MM.1S (cell line): ENCODE data around the gene CFAP69.

Source experiments
- EZH2 ChIP-seq: fragments of 300-600 bp; sonication (generic); optimal IDR thresholded peaks from 2 replicates; pipeline ENCODE3; 2017; ENCODE audit warnings: low read depth, mild to moderate bottlenecking, antibody characterized with exemption, low read length, mixed read lengths
- EZH2phosphoT487 ChIP-seq: fragments of 300-600 bp; sonication (generic); IDR thresholded peaks from 2 replicates; pipeline ENCODE4 v1.6.1; 2018; ENCODE audit warnings: antibody characterized with exemption, low read length
- TF ChIP-seq, protein P1 (sequence below): fragments of 300-600 bp; sonication (generic); IDR thresholded peaks from 2 replicates; pipeline ENCODE4 v1.5.1; 2016; ENCODE audit warnings: antibody characterized with exemption, low read length, mixed read lengths

DNA sequence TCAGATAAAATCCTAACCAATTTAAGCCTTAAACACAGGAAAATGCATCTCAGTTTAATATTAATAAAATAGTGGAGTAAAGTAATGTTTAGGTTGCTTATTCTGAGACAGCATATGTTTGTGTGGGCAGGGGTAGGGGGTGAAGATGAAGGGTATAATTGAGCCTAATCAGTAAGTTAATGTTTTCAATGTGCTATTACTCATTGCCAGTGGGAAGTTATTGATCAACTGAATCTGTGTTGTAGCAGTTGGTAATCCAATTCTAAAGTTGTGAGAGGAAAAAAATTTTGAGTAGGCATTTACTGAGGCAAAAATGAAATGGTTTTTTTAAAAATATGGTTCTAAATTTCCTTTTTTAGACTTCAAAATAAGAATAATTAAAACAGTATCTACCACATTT is 16.5 kb downstream of the CFAP69 start:
- TF ChIP-seq, protein P1, sequence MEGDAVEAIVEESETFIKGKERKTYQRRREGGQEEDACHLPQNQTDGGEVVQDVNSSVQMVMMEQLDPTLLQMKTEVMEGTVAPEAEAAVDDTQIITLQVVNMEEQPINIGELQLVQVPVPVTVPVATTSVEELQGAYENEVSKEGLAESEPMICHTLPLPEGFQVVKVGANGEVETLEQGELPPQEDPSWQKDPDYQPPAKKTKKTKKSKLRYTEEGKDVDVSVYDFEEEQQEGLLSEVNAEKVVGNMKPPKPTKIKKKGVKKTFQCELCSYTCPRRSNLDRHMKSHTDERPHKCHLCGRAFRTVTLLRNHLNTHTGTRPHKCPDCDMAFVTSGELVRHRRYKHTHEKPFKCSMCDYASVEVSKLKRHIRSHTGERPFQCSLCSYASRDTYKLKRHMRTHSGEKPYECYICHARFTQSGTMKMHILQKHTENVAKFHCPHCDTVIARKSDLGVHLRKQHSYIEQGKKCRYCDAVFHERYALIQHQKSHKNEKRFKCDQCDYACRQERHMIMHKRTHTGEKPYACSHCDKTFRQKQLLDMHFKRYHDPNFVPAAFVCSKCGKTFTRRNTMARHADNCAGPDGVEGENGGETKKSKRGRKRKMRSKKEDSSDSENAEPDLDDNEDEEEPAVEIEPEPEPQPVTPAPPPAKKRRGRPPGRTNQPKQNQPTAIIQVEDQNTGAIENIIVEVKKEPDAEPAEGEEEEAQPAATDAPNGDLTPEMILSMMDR, result no peak
- TF ChIP-seq EZH2 (no peak), EZH2phosphoT487 (no peak)
